Activated CD8-positive, alpha-beta memory T cell treated with anti-CD3 and anti-CD28 coated beads for 24 hours (primary cell): ENCODE results near the gene TAS2R13.

Experiments
- DNase-seq: peaks from one replicate; pipeline ENCODE4 v3.0.0-alpha.2; 2020

Gene TAS2R13

GRCh38 chr12:10909462-10909861 is at the start of gene TAS2R13:
Gene TAS2R13 (minus strand): TSS chr12:10909562. CDS start chr12:10909298, 264 bp downstream.
- no peak for DNase-seq

GRCh38 chr12:10957741-10958140 is 48.4 kb upstream of the TAS2R13 start:
- DNase-seq = no peak

GRCh38 chr12:10956085-10956484 is 46.7 kb upstream of the TAS2R13 start:
- no peak for DNase-seq

GRCh38 chr12:10952645-10953044 is 43.3 kb upstream of the TAS2R13 start:
- no peak for DNase-seq

- no peak for DNase-seq
Measured at GRCh38 chr12:10943167-10943566, 33.8 kb upstream of the TAS2R13 start.

- no peak for DNase-seq
Measured at GRCh38 chr12:10941916-10942607, 32.7 kb upstream of the TAS2R13 start.

GRCh38 chr12:10941369-10941768 is 32.0 kb upstream of the TAS2R13 start:
- DNase-seq = no peak

GRCh38 chr12:10940389-10940788 is 31.0 kb upstream of the TAS2R13 start:
- no peak for DNase-seq

- DNase-seq = no peak
Measured at GRCh38 chr12:10939163-10939562, 29.8 kb upstream of the TAS2R13 start, which contains the start of gene TAS2R14. Gene TAS2R14 (minus strand): TSS chr12:10939263. CDS start chr12:10939207, 56 bp downstream.

GRCh38 chr12:10936506-10936905 is 27.1 kb upstream of the TAS2R13 start:
- no peak for DNase-seq

- no peak for DNase-seq
Measured at GRCh38 chr12:10928746-10929286, 19.5 kb upstream of the TAS2R13 start, which contains the start of gene PRH2. Gene PRH2 (plus strand): TSS chr12:10929236. CDS start chr12:10929274, 38 bp downstream.

- DNase-seq = no peak
Measured at GRCh38 chr12:10926269-10926668, 16.9 kb upstream of the TAS2R13 start.

GRCh38 chr12:10919809-10920208 is 10.4 kb upstream of the TAS2R13 start:
- DNase-seq = no peak

- DNase-seq = no peak
Measured at GRCh38 chr12:10910380-10910779, 1.0 kb upstream of the TAS2R13 start.

GRCh38 chr12:10904686-10905085 is 4.7 kb downstream of the TAS2R13 start:
- DNase-seq = no peak

GRCh38 chr12:10901427-10901826 is 7.9 kb downstream of the TAS2R13 start:
- no peak for DNase-seq

- DNase-seq = no peak
Measured at GRCh38 chr12:10900972-10901371, 8.4 kb downstream of the TAS2R13 start.

- no peak for DNase-seq
Measured at GRCh38 chr12:10900530-10900929, 8.8 kb downstream of the TAS2R13 start.

GRCh38 chr12:10896854-10897253 is 12.5 kb downstream of the TAS2R13 start:
- no peak for DNase-seq

- DNase-seq = no peak
Measured at GRCh38 chr12:10891937-10892336, 17.4 kb downstream of the TAS2R13 start.

GRCh38 chr12:10889226-10889625 is 20.1 kb downstream of the TAS2R13 start:
- no peak for DNase-seq

- DNase-seq = no peak
Measured at GRCh38 chr12:10884086-10884725, 25.2 kb downstream of the TAS2R13 start, which contains the start of gene PRH1. Gene PRH1 (minus strand): TSS chr12:10884255. CDS start chr12:10884217, 38 bp downstream.

- DNase-seq = no peak
Measured at GRCh38 chr12:10873378-10873777, 36.0 kb downstream of the TAS2R13 start.

GRCh38 chr12:10867381-10867780 is 42.0 kb downstream of the TAS2R13 start:
- no peak for DNase-seq
